Measurements from ENCODE around the gene FNIP1. TPM values are rescaled to one million over a fixed set of nuclear protein-coding genes. Genes with fewer than 3 reads are reported as not detected.
"Not testable (repeated sequence)": the region's sequence is repeated elsewhere in the genome, so short reads cannot be mapped to it uniquely, and the experiment has no call there.

Gene FNIP1
- total and polyA plus RNA-seq, 2 experiments from 2014 or later = 20.7 to 73.4 TPM

DNA sequence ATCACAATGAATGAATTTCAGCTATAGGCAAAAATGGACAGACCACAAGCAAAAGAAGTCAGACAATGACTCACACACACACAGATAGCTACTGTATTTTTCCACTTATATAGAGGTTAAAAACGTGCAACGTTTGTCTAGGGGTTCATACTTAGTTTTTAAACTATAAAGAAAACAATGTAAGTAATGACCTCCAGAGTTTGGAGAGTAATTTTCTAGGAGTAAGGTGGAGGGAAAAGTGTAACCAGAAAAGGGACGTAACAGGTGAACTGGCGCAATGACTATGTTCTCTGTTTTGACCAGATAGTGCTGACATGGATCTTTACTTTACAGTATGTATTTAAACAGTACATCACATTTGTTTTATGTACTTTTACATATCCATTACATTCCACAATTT, 51.1 kb downstream of the FNIP1 start:
- Histone ChIP-seq H3K27me3 (no peaks in the 10 kb centered on the region), H3K4me2 (no peak overlapping the region), H3K79me2 (peaks cover 80% of the 10 kb centered on the region), H3K4me3 (no peak overlapping the region), H3K9me2 (replicated peaks; ENCODE audit: insufficient read depth) (no peaks in the 10 kb centered on the region), H3K27ac (no peak overlapping the region), H2AFZ (no peak overlapping the region), H3K36me3 (replicated peaks; ENCODE audit: insufficient read depth, low read depth) (no peaks in the 10 kb centered on the region), H4K20me1 (ENCODE audit: insufficient read depth, poor library complexity, severe bottlenecking) (peaks cover 52% of the 10 kb centered on the region), H3K9me3 (ENCODE audit: low read depth) (no peaks in the 10 kb centered on the region), H3K4me1 (ENCODE audit: insufficient read depth) (no peaks in the 10 kb centered on the region)
- no peak for DNase-seq (ENCODE audit: low spot score)
- TF ChIP-seq, protein P1, sequence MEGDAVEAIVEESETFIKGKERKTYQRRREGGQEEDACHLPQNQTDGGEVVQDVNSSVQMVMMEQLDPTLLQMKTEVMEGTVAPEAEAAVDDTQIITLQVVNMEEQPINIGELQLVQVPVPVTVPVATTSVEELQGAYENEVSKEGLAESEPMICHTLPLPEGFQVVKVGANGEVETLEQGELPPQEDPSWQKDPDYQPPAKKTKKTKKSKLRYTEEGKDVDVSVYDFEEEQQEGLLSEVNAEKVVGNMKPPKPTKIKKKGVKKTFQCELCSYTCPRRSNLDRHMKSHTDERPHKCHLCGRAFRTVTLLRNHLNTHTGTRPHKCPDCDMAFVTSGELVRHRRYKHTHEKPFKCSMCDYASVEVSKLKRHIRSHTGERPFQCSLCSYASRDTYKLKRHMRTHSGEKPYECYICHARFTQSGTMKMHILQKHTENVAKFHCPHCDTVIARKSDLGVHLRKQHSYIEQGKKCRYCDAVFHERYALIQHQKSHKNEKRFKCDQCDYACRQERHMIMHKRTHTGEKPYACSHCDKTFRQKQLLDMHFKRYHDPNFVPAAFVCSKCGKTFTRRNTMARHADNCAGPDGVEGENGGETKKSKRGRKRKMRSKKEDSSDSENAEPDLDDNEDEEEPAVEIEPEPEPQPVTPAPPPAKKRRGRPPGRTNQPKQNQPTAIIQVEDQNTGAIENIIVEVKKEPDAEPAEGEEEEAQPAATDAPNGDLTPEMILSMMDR (IDR thresholded peaks at IDR 0.05; ENCODE audit: poor library complexity) = no peak
- no peak for TF ChIP-seq EZH2 (IDR thresholded peaks at IDR 0.05; ENCODE audit: borderline replicate concordance)
- WGBS (ENCODE audit: low lambda C conversion rate, missing lambda C conversion rate) = 86% methylated on average over 4 of the region's 4 CpGs

DNA sequence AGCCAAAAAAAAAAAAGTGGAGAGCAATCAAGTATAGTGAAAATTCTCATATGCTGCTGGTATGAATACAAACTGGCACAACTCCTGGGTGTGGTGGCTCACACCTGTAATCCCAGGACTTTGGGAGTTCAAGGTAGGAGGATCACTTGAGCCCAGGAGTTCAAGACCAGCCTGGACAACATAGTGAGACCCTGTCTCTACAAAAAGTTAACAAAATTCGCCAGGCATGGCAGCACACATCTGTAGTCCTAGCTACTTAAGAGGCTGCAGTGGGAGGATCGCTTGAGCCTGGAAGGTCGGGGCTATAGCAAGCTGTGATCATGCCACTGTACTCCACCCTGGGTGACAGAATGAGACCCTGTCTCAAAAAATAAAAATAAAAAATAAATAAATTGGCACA, 51.7 kb downstream of the FNIP1 start:
- Histone ChIP-seq H3K9me3 (ENCODE audit: low read depth) (no peaks in the 10 kb centered on the region), H3K36me3 (replicated peaks; ENCODE audit: insufficient read depth, low read depth) (no peaks in the 10 kb centered on the region), H2AFZ (no peak overlapping the region), H3K79me2 (peaks cover 78% of the 10 kb centered on the region), H3K9me2 (replicated peaks; ENCODE audit: insufficient read depth) (no peaks in the 10 kb centered on the region), H4K20me1 (ENCODE audit: insufficient read depth, poor library complexity, severe bottlenecking) (peaks cover 47% of the 10 kb centered on the region), H3K27ac (no peak overlapping the region), H3K4me1 (ENCODE audit: insufficient read depth) (no peaks in the 10 kb centered on the region), H3K4me2 (no peak overlapping the region), H3K27me3 (no peaks in the 10 kb centered on the region), H3K4me3 (no peak overlapping the region)
- TF ChIP-seq EZH2phosphoT487 (IDR thresholded peaks at IDR 0.05; ENCODE audit: low read depth, severe bottlenecking, unreplicated experiment) (no peak), EZH2 (IDR thresholded peaks at IDR 0.05; ENCODE audit: borderline replicate concordance) (no peak)
- TF ChIP-seq, protein P1 (IDR thresholded peaks at IDR 0.05; ENCODE audit: poor library complexity) = no peak
- no peak for DNase-seq (ENCODE audit: low spot score)
- 97% methylated on average over 3 of the region's 3 CpGs for WGBS (ENCODE audit: low lambda C conversion rate, missing lambda C conversion rate)

DNA sequence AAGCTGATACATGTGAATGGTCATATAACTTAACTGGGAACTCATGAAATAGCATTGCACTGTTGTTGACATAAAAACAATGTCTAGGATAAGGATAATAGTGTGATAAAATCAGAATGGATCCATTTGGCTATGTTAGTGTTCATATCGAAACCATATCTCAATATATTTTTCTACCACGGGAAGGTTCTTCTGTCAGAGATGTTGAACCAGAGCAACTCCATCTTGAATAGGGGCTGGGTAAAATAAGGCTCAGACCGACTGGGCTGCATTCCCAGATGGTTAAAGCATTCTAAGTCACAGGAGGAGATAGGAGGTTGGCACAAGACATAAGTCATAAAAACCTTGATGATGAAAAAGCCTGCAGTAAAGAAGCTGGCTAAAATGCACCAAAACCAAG, 56.3 kb downstream of the FNIP1 start:
- 100% methylated on average over 3 of the region's 3 CpGs for WGBS (ENCODE audit: low lambda C conversion rate, missing lambda C conversion rate)
- Histone ChIP-seq H3K27me3 (no peaks in the 10 kb centered on the region), H3K4me3 (no peak overlapping the region), H2AFZ (no peak overlapping the region), H3K36me3 (replicated peaks; ENCODE audit: insufficient read depth, low read depth) (no peaks in the 10 kb centered on the region), H3K4me2 (no peak overlapping the region), H3K9me3 (ENCODE audit: low read depth) (no peaks in the 10 kb centered on the region), H3K4me1 (ENCODE audit: insufficient read depth) (no peaks in the 10 kb centered on the region), H3K9me2 (replicated peaks; ENCODE audit: insufficient read depth) (no peaks in the 10 kb centered on the region), H4K20me1 (ENCODE audit: insufficient read depth, poor library complexity, severe bottlenecking) (peaks cover 8% of the 10 kb centered on the region), H3K27ac (no peak overlapping the region), H3K79me2 (peaks cover 54% of the 10 kb centered on the region)
- no peak for TF ChIP-seq EZH2 (IDR thresholded peaks at IDR 0.05; ENCODE audit: borderline replicate concordance)
- TF ChIP-seq, protein P1 (IDR thresholded peaks at IDR 0.05; ENCODE audit: poor library complexity) = no peak
- TF ChIP-seq EZH2phosphoT487 (IDR thresholded peaks at IDR 0.05; ENCODE audit: low read depth, severe bottlenecking, unreplicated experiment) = no peak
- no peak for DNase-seq (ENCODE audit: low spot score)

DNA sequence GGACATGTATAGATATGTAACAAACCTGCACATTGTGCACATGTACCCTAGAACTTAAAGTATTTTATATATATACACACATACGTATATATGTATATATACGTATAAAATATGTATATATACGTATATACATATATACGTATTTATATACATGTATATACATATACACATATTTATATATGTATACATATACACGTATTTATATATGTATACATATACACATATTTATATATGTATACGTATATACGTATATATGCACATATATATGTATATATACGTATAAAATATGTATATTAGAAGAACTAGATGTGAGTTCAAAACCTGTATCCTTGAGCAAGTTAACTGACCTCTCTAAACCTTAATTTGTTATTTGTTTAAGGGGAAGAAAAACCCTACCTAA, 61.4 kb downstream of the FNIP1 start:
- H3K9me3 ChIP-seq (ENCODE audit: low read depth) = no peaks in the 10 kb centered on the region
- no peak overlapping the region for H3K27ac ChIP-seq
- no peak for DNase-seq (ENCODE audit: low spot score)
- peaks cover 29% of the 10 kb centered on the region for H3K79me2 ChIP-seq
- no peaks in the 10 kb centered on the region for H3K4me1 ChIP-seq (ENCODE audit: insufficient read depth)
- no peaks in the 10 kb centered on the region for H4K20me1 ChIP-seq (ENCODE audit: insufficient read depth, poor library complexity, severe bottlenecking)
- H3K9me2 ChIP-seq (replicated peaks; ENCODE audit: insufficient read depth) = no peaks in the 10 kb centered on the region
- H2AFZ ChIP-seq = no peak overlapping the region
- TF ChIP-seq, protein P1 (IDR thresholded peaks at IDR 0.05; ENCODE audit: poor library complexity) = no peak
- no peak for TF ChIP-seq EZH2phosphoT487 (IDR thresholded peaks at IDR 0.05; ENCODE audit: low read depth, severe bottlenecking, unreplicated experiment)
- no peak for TF ChIP-seq EZH2 (IDR thresholded peaks at IDR 0.05; ENCODE audit: borderline replicate concordance)
- H3K27me3 ChIP-seq = no peaks in the 10 kb centered on the region
- no peaks in the 10 kb centered on the region for H3K36me3 ChIP-seq (replicated peaks; ENCODE audit: insufficient read depth, low read depth)
- no peak overlapping the region for H3K4me2 ChIP-seq
- 96% methylated on average over 6 of the region's 8 CpGs for WGBS (ENCODE audit: low lambda C conversion rate, missing lambda C conversion rate)
- no peak overlapping the region for H3K4me3 ChIP-seq

DNA sequence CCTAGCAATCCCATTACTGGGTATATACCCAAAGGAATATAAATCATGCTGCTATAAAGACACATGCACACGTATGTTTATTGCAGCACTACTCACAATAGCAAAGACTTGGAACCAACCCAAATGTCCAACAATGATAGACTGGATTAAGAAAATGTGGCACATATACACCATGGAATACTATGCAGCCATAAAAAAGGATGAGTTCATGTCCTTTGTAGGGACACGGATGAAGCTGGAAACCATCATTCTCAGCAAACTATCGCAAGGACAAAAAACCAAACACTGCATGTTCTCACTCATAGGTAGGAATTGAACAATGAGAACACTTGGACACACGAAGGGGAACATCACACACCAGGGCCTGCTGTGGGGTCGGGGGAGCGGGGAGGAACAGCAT, 61.9 kb downstream of the FNIP1 start:
- not testable (repeated sequence) for H3K27me3 ChIP-seq; H3K4me1 ChIP-seq (ENCODE audit: insufficient read depth); H3K4me2 ChIP-seq; H3K4me3 ChIP-seq; H2AFZ ChIP-seq; H3K36me3 ChIP-seq (replicated peaks; ENCODE audit: insufficient read depth, low read depth); H3K9me2 ChIP-seq (replicated peaks; ENCODE audit: insufficient read depth); H3K9me3 ChIP-seq (ENCODE audit: low read depth); H4K20me1 ChIP-seq (ENCODE audit: insufficient read depth, poor library complexity, severe bottlenecking); H3K27ac ChIP-seq; DNase-seq (ENCODE audit: low spot score)
- H3K79me2 ChIP-seq = peaks cover 25% of the 10 kb centered on the region
- 97% methylated on average over 6 of the region's 6 CpGs for WGBS (ENCODE audit: low lambda C conversion rate, missing lambda C conversion rate)

All from hepatocyte (in vitro differentiated cells).